Peyer's patch (tissue), 4 donors: ENCODE results near the gene PLXNA2.

Experiments
- POLR2A ChIP-seq, 2 donors: fragments of 450-650 bp; IDR thresholded peaks; one replicate each; pipeline ENCODE4 v1.5.1; 2017; ENCODE audit warnings: antibody characterized with exemption in 2 of 2, mild to moderate bottlenecking in 2 of 2, moderate library complexity in 2 of 2
- TF ChIP-seq, protein P1 (sequence below), 6 experiments: fragments of 450-650 bp in 4 of 6; fragments of 200-600 bp in 2 of 6; sonication (generic) in 1 of 6; IDR thresholded peaks; one replicate each; pipeline ENCODE4 v1.5.1; 2017 to 2019; ENCODE audit warnings: antibody characterized with exemption in 6 of 6, mild to moderate bottlenecking in 3 of 6, moderate library complexity in 1 of 6

DNA sequence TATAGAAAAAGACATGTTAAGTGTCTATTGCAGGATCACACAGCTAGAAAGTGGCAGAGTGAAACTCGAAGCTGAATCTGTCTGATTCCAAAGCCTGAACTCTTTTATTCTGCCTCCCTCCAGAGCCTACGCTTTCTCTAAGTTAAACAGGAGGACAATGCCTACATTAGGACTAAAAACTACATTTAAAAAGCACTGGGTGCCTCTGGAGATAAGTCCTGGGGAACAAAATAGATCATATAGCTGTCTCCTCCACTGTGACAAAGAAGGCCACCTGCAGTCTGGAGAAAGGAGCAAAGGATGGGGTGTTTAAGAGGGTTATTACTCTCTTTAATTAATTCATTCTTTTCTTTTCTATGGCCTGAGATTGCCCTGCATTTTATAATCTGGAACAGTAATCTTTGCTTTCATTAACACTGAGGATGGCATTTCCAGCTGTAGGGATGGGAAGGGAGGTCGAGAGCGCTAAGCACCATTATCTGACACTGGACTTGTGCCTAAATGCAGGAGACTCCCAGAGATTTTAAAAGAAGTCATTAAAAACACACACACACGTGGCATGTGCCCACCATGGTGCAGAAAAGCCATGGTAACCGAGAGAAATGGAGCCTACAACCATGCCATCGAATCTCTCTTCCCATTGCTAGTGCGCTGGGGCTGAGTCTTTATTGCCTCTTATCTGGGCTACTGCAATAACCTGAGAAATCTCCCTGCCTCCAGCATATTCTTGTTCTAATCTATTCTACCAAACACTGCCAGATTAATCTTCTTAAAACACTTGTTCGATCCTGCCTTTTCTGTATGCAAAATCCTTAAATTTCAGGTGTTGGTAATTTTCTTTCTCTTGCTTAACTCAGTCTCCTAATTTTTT is 92.2 kb downstream of the PLXNA2 start:
- TF ChIP-seq, protein P1, sequence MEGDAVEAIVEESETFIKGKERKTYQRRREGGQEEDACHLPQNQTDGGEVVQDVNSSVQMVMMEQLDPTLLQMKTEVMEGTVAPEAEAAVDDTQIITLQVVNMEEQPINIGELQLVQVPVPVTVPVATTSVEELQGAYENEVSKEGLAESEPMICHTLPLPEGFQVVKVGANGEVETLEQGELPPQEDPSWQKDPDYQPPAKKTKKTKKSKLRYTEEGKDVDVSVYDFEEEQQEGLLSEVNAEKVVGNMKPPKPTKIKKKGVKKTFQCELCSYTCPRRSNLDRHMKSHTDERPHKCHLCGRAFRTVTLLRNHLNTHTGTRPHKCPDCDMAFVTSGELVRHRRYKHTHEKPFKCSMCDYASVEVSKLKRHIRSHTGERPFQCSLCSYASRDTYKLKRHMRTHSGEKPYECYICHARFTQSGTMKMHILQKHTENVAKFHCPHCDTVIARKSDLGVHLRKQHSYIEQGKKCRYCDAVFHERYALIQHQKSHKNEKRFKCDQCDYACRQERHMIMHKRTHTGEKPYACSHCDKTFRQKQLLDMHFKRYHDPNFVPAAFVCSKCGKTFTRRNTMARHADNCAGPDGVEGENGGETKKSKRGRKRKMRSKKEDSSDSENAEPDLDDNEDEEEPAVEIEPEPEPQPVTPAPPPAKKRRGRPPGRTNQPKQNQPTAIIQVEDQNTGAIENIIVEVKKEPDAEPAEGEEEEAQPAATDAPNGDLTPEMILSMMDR (IDR thresholded peaks at IDR 0.05), result no peak
- no peak for TF ChIP-seq POLR2A (IDR thresholded peaks at IDR 0.05)
